ENCODE data around the gene KRT8.
A peak's percentile ranks its signal among the peaks of the same experiment; 100 is the strongest.
"Not testable (repeated sequence)": the region's sequence is repeated elsewhere in the genome, so short reads cannot be mapped to it uniquely, and the experiment has no call there.

KRT8 gene

DNA sequence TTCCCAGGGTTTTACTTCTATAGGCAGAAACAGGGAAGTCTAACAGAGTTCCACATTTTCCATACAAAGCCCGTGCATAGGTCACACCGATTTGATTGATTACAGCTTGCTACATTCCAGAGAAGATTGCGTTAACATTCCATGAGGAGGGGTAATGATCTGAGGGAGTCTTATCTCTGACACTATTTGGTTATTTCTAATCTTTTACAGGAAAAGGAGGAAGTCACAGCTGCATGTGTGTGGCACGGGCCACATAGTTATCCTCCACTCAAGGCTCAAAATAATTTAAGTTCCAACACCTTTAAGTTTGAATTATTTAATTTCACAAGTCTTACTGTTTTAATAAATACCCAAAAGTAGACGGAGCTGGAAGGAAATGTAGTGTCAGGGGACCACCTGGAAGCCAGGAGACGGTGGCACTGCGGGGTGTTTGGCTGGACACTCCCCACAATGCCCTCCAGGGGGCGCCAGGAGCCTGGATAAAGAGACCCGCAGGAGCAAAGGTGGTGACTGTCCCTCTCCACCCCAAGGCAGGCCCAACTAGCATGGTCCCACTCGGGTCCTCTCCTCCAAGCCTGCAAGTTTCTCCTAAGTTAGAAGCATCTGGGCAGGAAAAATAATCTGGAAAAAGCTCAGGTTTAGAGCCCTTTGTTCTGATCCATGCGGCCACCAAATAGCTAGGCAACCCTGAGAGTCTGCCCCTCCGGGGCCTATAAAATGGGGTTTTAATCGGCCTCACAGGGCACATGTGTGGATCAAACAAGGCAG is 20.2 kb downstream of the KRT8 start:
- TF ChIP-seq, protein P1, sequence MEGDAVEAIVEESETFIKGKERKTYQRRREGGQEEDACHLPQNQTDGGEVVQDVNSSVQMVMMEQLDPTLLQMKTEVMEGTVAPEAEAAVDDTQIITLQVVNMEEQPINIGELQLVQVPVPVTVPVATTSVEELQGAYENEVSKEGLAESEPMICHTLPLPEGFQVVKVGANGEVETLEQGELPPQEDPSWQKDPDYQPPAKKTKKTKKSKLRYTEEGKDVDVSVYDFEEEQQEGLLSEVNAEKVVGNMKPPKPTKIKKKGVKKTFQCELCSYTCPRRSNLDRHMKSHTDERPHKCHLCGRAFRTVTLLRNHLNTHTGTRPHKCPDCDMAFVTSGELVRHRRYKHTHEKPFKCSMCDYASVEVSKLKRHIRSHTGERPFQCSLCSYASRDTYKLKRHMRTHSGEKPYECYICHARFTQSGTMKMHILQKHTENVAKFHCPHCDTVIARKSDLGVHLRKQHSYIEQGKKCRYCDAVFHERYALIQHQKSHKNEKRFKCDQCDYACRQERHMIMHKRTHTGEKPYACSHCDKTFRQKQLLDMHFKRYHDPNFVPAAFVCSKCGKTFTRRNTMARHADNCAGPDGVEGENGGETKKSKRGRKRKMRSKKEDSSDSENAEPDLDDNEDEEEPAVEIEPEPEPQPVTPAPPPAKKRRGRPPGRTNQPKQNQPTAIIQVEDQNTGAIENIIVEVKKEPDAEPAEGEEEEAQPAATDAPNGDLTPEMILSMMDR (conservative IDR thresholded peaks at IDR 0.05; ENCODE audit: control insufficient read depth, insufficient read depth, low read depth, low read length) = peak; percentile 84
- DNase-seq (ENCODE audit: low read depth) = peak; percentile 42
- no peak overlapping the region for H3K4me3 ChIP-seq (ENCODE audit: control insufficient read depth, low read depth, low read length)

DNA sequence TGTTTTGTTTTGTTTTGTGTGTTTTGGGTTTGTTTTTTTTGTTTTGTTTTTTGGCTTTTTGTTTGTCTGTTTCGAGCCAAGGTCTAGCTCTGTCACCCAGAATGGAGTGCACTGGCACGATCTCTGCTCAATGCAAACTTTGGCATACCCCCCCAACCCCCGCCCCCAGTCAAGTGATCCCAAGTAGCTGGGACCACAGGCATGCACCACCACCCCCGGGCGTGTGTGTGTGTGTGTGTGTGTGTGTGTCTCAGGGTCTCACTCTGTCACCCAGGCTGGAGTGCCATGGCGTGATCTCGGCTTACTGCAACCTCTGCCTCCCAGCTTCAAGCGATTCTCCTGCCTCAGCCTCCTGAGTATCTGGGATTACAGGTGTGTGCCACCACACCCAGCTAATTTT is 24.4 kb downstream of the KRT8 start:
- not testable (repeated sequence) for H3K4me3 ChIP-seq (ENCODE audit: control insufficient read depth, low read depth, low read length); DNase-seq (ENCODE audit: low read depth)

DNA sequence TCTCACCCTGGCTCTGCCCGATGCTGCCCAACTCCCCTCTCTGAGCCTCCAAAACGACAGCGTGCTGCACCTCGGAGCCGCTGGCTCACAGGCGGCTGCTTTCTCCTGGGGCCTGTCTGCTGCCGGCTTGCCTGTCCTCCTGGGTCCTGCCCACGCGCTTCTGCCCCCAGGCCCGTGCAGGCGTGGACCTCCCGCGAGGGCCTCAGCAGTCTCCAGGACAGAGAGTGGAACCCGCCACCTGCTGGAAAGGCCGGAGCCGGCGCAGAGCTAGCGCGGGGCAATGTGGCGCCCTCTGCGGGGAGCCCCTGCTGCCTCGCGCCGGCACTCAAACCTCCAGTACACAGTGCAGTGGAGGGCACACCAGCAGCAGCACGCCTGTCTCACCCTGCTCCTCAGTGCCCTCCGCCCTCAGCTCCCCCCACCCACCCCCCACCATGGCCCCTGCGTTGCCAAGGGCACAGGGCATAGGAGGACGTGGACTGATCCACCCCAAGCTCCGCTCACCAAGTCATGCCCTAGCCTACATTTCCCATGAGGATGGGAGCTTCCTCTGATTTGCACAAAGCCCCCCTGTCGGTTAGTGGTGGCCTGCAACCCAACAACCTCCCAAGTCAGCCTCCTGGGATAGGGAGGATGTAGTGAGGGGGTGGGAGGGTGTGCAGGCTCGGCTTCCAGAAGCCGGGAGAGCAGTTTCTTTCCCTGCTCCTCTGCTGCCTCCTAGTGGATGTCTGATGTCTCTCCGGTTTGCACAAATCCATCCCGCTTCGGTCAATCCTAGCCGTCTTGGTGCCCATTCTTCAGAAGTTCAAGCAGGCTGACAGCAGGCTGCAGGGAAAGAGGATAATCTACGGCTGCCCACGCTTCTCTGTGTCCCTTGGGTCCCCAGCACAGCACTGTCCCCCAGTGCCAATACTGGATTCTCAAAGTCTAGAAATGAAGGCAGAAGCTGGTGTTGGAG is 25.2 kb downstream of the KRT8 start:
- peak; percentile 91 for DNase-seq (ENCODE audit: low read depth)
- TF ChIP-seq, protein P1 (conservative IDR thresholded peaks at IDR 0.05; ENCODE audit: control insufficient read depth, insufficient read depth, low read depth, low read length) = peak; percentile 91
- H3K4me3 ChIP-seq (ENCODE audit: control insufficient read depth, low read depth, low read length) = peak overlapping the region; percentile 21

DNA sequence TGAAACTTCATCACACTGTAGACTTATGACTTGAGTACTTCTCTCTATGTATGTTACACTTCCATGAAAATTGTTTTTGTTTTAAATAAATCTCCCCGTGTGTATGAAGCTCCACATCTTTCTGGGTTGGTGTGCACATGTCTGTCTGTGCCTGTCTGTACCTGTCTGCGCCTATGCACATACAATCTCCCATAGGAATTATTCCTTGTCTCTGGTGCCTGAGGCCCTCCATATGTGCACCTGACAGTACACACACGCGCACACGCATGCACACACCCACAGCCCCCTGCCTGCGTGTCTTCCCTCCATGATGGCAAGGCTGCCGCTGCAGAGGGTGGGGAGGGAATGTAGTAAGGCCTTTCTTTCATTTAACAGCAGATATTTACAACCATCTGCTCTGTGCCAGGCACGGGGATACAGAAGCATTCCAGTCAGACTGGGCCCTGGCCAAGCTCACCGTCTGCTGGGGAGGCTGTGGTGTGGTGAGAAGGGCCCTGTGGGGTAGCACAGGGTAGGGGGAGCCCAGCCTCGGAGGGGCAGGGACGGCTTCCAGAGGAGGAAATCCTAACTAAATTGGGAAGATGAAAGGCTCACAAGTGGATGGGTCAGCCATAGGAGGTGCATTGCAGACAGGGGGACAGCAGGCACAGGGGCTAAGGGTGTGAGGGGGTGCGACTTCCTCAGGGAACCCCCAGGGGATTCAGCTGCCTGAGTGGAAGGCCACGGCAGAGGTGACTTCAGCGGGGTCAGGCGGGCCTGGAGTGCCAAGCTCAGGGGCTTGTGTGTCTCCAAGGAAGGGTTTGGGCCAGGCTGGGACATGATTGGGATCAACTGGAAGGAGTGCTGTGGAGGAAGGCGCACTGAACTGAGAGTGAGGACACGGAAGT is 26.1 kb downstream of the KRT8 start:
- TF ChIP-seq, protein P1 (conservative IDR thresholded peaks at IDR 0.05; ENCODE audit: control insufficient read depth, insufficient read depth, low read depth, low read length) = no peak
- no peak overlapping the region for H3K4me3 ChIP-seq (ENCODE audit: control insufficient read depth, low read depth, low read length)
- no peak for DNase-seq (ENCODE audit: low read depth)

DNA sequence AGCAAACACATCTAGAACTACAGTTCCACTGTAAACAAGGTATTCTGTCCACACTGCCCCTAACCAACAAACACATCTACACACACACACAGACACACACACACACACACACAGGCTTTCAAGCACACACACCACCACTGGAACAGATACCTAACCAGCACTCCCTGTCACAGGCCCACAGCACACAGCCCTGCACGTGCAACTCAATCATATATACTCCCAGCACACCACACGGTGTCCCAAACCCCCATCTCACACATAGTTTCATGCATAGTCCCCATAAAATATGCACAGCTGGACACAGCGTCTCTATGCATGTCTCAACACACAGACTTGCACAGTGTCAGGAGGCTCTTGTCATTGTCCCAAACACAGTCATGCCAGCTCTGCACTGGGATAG is 27.6 kb downstream of the KRT8 start:
- no peak overlapping the region for H3K4me3 ChIP-seq (ENCODE audit: control insufficient read depth, low read depth, low read length)
- DNase-seq (ENCODE audit: low read depth) = no peak
- TF ChIP-seq, protein P1 (conservative IDR thresholded peaks at IDR 0.05; ENCODE audit: control insufficient read depth, insufficient read depth, low read depth, low read length) = no peak

DNA sequence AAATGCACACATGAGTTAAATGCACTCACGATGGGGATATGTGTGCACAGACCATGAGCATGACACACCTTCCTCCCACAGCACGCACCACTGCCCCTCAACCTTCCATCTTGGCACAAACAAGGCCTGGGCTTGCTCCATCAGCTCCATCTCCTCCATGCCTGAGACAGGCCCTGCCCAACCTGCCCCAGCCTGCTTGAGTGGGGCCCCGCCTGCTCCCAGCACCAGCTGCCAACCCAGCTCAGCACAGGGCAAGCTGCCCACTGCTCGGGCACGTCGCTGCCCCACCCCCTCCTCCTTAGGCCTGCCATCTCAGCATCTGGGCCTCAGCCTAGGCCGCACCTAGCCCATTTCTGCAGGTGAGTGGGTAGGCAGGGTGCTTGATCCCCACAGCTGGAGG is 28.5 kb downstream of the KRT8 start:
- DNase-seq (ENCODE audit: low read depth) = no peak
- no peak overlapping the region for H3K4me3 ChIP-seq (ENCODE audit: control insufficient read depth, low read depth, low read length)

More for the DNA sequence above, 28.5 kb downstream of the KRT8 start:
- TF ChIP-seq, protein P1 (conservative IDR thresholded peaks at IDR 0.05; ENCODE audit: control insufficient read depth, insufficient read depth, low read depth, low read length) = no peak

Measured in fibroblast of mammary gland (primary cell).